GM18519 (cell line): Measurements from ENCODE around the gene MED27.
"Not testable (repeated sequence)": the region's sequence is repeated elsewhere in the genome, so short reads cannot be mapped to it uniquely, and the experiment has no call there.

Experiments
- ATAC-seq: cut with Tn5 transposase; IDR thresholded peaks from one replicate; pipeline ENCODE4 v1.9.1; 2021; ENCODE audit warnings: mild to moderate bottlenecking, moderate library complexity; ENCODE audit not compliant: unreplicated experiment, low FRiP score

MED27 gene

DNA sequence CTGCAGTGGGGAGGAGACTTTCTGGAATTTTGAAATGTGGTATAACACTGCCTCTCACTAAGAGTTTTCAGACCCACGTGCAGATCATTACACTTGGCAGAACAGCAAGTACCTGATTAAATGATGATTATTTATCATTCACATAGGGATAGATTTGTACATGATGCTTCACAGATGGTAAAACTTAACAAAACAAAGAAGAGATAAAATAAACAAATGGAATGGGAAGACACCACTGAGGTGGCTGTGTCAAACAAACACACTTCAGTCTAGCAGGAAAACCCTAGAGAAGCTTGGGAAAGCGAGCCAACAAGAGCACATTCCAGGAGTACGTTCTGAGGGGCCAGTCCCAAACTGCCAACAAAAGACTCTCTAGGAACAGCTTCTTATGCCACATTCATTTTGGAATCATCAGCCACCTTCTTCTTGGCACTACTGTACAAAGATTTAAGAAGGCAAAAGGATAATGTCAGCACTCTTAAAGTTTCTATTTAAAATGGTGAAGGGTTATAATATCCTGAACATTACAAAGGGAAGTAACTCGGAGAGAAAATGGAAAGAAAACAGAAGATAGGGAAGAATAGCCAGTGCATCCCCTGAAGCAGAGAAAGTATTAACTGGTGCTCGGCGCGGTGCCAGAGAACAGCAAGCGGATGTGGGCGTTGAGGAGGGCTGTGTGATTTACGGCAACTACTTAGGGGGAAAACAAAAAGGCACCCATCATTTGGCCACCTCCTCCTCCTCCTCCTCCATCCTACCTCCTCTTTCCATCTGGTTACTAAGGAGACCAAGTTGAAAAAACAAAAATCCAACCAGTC, 1.6 kb downstream of the MED27 start:
- no peak for ATAC-seq

- no peak for ATAC-seq
These were observed 3.8 kb downstream of the MED27 start for GRCh38 chr9:132075853-132076252.

DNA sequence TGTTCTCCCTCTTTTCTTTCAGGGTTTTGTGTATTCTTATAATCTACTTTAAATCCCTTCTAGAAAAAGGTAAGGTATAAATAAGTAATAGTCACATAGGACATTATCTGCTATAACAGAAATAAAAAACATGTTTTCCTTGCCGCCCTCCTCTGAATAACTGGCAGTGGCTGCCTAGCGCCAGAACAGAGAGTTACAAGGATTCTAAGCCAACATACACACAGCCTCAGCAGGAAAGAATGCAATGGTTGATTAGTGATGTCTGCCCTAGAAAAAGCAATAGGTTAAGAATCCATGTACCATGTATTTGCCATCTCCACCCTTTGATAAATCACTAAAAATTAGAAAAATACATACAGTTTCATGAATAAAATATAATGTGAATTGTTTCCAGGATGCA, 4.9 kb downstream of the MED27 start:
- no peak for ATAC-seq

DNA sequence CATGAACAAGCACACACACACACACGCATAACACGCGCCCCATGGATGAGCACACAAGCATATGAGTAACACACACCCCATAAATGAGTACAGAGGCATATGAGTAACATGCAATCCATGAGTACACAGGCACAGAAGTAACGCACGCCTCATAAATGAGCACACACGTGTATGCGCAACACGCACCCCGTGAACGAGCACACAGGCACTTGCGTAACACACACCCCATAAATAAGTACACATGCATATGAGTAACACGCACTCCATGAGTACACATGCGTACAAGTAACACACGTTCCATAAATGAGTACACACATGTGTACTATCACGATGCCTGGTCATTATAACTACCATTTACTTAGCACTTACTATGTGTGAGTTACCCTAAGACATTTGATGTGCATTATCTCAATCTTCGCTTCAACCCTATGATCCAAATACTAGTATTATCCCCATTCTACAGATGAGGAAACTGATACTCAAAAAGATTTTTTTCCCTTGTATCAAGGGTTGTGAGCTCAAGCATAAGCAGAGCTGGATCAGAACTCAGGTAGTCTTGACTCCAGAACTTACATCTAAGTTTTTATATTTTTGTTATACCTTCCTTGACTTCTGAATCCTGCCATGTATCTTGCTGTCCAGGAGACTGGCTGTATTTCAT, 7.7 kb downstream of the MED27 start:
- ATAC-seq = no peak

GRCh38 chr9:132069046-132069898, 10.4 kb downstream of the MED27 start:
- ATAC-seq = no peak

GRCh38 chr9:132068605-132069004, 11.1 kb downstream of the MED27 start:
- no peak for ATAC-seq

GRCh38 chr9:132066511-132066910, 13.2 kb downstream of the MED27 start:
- ATAC-seq = no peak

DNA sequence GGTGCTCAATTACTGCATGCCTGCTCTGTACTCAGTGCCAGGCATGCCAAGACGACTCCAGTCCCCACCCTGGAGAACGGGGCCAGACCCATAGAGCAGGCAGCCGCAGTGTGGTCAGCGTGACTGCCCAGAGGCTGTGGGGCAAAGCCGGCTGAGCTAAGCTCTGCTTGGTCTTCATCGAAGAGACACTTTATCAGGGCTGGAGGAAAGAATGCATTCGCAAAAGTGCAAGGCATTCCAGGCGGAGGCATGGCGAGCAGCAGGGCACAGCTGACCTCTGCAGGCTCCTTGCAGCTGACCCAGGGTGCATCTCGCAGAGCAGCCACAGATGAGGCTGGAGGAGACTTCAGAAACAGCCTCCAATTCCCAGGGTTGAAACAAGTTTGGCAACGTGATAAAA, 13.6 kb downstream of the MED27 start:
- no peak for ATAC-seq

- no peak for ATAC-seq
These were observed 16.4 kb downstream of the MED27 start for GRCh38 chr9:132063281-132063680.

GRCh38 chr9:132062806-132063205, 16.9 kb downstream of the MED27 start:
- no peak for ATAC-seq

DNA sequence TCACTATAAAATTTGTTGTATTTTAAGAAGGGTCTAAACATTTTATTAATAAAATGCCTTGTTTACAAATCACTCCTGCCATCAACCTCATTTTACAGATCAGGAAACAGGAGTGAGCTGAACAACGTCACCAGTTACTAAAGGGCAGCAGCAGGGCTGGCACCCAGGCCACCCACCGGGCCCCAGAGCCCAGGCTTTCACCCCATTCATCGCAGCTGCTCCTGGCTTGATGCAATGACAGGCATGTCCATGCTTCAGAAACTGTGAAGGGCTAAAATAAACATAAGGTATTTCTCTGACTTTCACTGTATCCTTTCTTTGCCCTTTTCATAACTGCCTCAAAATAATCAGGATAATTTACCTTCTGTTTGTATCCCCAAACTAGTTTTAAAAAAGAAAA, 18.1 kb downstream of the MED27 start:
- ATAC-seq = no peak

GRCh38 chr9:132059361-132059760, 20.3 kb downstream of the MED27 start:
- ATAC-seq = no peak

GRCh38 chr9:132058226-132058625, 21.4 kb downstream of the MED27 start:
- not testable (repeated sequence) for ATAC-seq

DNA sequence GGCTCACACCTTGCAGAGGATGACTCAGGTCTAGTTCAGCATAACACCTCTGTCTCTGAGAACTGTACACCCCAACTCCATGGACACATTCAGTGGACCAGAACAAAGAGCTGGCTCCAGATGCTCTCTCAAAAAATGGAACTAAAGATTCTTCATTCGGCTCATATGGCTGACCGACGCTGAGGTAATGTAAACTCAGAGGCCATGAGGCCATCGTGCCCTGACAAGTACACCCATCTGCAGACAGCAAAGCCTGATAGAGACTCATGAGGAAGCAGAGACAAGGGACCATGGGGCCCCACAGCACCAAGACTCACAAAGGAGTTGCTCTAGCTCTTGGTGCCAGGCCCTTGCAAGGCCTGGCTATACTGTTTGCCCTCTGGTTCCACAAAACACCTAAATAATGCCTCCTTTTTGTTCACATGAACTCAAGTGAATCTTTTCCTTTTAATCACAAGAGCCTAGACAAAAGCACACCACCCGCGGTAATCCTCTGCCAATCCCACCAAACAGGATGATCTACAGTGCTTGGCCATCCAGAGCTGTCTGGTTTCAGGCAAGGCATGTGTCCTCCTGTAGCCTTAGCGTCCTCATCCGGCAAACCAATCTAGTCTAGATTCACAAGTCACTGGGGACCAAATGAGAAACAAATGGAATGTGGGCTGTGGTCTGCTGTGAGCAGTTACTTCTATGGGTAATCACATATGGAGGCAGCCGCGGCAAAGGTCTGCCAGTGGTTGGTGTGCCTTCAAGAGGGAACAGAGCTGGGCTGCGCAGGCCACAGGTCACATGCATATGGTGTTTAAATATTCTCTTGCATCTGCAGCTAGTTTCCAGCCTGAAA, 22.7 kb downstream of the MED27 start:
- no peak for ATAC-seq

GRCh38 chr9:132055756-132056155, 23.9 kb downstream of the MED27 start:
- ATAC-seq = no peak

- no peak for ATAC-seq
These were observed 25.6 kb downstream of the MED27 start for GRCh38 chr9:132054024-132054423.

- ATAC-seq = no peak
These were observed 29.8 kb downstream of the MED27 start for GRCh38 chr9:132049900-132050299.

GRCh38 chr9:132049323-132049882, 30.3 kb downstream of the MED27 start:
- ATAC-seq = no peak

- ATAC-seq = no peak
These were observed 31.5 kb downstream of the MED27 start for GRCh38 chr9:132048201-132048600.

- no peak for ATAC-seq
These were observed 33.2 kb downstream of the MED27 start for GRCh38 chr9:132046456-132046855.
